ENCODE results near the gene PDE11A.
"Not testable (repeated sequence)": the region's sequence is repeated elsewhere in the genome, so short reads cannot be mapped to it uniquely, and the experiment has no call there.

The PDE11A gene

DNA sequence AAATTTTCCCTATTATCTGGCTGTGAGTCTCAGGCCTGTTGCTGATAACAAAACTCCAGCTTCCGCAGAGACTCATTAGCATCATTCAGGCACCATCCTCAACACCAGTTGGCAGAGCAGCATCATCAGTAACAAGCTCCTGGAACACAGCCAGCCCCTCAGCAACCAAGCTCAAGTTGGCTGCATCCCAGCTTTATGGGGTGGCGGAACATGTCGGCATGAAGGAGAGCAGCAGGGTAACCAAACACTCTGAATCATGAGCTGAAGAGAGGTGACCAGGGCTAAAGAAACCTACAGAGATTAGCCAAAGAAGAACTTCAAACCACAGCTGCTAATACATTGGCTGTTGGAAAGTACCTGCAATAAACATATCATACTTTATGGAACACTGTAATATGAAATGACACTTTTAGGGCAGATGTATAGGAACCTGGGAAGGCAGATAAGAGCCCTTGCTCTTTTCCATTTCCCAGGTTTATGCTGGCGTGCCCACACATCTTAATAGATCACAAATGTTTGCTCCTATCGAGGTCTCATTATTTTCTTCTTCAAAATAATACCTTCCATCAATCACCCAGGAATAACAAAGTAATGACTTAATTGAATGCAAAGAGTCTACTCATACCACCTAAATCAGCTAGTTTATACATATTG, 63.8 kb downstream of the PDE11A start:
- DNase-seq = no peak

DNA sequence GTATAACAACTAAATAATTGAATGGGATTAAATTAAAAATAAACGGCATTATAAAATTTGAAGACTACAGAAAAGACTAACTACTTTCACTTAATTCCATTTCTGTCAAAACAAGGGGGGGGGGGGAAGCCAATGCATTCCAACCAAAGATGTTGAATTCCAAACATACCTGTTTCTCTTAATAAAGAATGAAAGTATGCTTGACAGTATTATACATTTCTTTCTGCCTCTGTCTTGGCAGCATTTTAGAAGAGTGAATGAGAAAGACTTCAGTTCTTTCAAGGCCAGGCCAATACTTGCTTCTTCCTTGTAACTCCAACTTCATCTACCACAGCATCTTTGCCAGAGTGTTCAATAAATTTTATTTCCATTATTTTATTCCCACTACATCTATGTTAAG, 65.9 kb downstream of the PDE11A start:
- DNase-seq = no peak

DNA sequence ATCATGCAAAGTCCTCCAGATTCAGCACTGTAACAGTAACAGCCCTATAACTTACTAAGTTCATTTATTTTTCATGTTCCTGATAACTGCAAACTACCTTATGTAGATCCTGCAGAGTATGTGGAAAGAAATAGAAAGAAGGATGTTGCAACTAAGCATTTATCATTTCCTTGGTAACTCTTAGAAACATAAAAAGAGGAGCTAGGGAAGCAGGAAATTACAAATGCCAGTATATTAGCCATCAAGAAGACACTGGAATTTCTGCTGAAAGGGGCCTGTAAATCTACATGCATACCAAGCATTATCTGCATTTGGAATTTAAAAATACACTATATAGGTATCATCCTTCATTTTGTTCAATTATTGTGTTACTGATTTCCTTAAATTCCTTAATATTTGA, 66.8 kb downstream of the PDE11A start:
- DNase-seq = no peak

DNA sequence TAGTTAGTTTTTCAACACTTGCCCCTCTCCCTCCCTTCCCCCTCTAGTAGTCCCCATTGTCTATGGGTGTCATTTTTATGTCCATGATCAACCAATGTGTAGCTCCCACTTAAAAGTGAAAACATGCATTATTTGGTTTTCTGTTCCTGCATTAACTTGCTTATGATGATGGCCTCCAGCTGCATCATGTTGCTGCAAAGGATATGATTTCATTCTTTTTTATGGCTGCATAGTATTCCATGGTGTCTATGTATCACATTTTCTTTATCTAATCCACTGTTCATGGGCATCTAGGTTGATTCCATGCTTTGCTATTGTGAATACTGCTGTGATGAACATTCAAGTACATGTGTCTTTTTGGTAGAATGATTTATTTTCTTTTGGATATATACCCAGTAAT, 70.5 kb downstream of the PDE11A start:
- DNase-seq = no peak

DNA sequence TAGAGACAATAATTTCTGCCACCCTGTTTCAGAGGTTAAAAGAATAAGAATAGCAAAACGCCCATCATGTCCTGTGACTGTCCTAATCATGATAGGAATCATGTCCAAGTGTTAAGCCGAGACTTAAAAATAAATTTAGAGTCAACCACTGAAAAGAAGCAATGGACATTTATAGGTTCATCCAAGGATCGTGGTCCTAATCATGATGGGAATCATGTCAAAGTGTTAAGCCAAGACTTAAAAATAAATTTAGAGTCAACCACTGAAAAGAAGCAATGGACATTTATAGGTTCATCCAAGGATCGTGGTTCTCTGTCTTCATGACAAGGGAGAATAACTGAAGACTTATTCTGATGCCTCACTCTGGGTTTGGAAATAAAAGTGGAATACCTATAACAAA, 73.6 kb downstream of the PDE11A start:
- DNase-seq = no peak

DNA sequence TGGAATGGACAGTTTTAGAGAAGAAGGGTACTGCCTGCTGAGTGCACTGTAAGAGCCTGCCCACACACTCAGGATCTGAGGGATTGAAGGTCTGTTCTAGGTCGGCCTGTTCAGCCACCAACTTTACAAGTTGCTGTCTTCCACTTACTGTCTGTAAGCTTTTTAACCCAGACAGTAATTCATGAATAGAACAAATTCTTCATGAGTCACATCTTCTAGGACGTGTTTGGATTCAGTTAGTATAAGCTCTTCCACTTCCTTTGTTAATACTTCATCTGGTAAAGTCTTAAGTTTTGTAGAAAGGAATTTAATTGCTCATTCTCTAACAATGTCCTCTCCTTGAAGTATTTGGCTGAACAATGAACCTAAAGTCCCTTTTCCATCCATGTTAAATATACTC, 74.6 kb downstream of the PDE11A start:
- DNase-seq = no peak

DNA sequence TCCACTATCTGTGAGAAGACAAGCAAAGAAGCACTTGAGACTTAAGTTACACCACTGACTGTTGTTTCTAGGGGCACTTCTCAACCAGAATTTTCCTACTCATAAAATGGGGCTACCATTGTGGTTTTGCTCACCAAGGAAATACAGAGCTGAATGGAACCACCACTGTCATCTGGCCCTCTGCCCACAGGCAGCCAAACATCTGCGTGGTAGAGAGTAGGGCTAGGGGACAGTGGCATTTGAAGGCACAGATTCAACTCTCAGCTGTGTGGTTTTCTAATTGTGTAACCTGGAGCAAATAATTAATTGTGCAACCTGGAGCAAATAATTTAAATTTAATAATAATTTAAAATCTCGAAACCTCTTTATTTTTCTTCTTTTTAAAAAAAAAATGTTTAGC, 79.6 kb downstream of the PDE11A start:
- DNase-seq = no peak

DNA sequence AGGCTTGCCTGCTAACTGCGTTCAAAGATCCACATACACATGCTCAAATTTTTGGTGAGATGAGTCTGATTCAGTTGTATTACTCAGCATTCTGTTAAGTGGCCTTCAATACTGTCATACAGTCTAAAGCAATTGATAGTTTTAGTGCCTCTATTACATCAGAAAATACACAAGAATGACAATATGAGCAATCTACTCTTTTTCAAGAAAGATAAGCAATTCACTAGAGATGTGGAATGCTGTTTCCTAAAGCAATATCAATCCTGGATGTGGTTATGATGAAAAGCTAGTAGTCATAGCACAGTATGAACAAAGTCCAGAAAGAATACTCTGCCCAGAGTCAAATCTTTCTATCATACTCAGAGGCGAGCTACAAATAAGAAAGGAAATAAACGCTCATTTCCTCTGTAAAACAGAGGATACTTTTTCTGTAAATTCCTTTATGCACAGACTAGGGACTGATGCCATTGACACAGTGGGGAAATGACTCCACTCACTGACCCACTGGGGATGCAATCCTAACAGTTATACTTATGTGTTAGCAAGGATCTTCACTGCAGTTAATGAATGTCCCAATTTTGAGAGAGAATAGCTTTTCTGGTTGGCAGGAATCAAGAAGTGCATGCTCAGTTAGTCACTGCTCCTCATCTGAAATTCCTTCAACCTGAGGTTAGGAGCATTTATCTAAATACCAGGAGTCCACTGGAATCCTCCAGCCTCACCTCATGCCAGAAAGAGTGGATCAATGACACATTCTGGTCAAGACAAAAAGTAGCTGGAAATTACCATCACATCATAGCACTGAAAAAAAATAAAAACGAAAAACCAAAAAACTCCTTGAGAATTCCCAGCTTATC, 83.3 kb downstream of the PDE11A start:
- no peak for DNase-seq

DNA sequence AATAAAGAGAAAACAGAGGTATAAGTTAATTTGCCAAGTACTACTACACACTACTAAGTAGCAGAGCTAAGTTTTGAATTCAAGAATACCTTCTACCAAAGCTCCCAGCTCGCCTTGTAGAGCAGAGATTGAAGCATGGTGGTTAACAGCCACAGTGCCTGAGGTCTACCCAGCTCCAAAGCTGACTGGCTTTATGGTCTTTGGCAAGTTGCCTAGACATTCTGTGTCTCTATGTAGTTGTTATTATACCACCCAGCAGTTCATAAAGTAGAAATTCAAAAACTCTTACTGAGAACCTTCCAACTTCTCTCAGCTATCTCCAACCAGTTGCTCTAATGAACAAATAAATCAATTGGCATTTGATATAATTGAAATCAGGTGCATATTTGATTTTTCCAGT, 87.8 kb downstream of the PDE11A start:
- no peak for DNase-seq

DNA sequence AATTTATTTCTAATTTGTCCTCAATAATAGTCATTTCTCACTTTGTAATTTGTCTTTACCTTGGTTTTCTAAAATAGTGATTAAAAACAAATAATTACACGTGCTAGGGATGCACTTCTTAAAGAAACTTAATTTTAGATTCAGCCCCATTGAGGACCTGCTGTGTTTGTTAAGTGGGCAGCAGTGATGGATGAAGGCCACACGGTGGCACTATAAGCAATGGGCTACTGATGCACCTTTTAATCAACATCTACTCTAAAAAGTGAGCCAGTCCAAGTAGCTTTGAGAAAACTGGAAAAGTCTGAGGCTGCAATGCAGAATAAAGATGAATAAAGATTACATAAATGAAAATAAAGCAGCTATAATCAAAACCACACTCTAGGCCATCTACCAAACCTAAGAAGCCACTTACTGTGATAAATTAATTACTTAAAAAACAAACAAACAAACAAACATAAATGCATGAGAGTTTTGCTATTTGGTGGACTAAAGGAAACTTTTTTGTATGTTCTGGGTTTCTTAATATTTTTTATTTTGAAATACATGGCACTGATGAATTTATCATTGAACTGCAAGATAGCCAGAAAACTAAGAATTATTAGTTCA, 89.3 kb downstream of the PDE11A start:
- DNase-seq = no peak

DNA sequence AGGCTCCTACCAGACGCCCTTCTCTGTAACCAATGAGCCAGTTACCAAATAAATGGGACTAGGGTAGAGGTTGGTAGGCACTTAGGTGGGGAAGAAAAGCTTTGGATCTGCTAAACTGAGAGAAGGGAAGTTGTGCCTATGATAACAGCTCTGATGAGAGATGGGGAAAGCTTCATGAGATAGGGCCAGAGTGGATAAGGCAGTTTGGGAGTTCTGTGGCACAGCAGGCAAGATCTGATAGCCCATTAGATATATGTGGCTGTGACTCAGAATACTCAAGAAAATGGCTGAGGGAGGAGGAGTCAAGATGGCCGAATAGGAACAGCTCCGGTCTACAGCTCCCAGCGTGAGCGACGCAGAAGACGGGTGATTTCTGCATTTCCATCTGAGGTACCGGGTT, 99.8 kb downstream of the PDE11A start:
- DNase-seq = no peak

DNA sequence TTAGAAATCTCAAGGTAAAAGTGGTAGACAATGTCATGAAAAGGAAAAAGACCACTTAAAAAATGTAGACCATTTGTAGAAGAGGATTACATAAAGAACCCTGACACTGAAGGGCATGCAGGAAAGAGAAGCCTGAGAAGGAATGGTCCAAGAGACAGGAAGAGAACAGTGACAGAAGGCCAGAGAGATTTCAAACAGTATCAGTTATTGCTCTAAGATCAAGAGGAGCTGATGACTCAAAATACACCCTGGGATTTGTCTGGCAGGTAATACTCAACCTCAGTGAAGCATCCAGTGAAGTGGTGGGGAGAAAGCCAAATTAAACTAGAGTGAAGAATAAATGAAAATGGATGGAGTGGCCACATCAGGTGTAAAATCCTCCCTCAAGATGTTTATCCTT, 100.5 kb downstream of the PDE11A start:
- DNase-seq = no peak

DNA sequence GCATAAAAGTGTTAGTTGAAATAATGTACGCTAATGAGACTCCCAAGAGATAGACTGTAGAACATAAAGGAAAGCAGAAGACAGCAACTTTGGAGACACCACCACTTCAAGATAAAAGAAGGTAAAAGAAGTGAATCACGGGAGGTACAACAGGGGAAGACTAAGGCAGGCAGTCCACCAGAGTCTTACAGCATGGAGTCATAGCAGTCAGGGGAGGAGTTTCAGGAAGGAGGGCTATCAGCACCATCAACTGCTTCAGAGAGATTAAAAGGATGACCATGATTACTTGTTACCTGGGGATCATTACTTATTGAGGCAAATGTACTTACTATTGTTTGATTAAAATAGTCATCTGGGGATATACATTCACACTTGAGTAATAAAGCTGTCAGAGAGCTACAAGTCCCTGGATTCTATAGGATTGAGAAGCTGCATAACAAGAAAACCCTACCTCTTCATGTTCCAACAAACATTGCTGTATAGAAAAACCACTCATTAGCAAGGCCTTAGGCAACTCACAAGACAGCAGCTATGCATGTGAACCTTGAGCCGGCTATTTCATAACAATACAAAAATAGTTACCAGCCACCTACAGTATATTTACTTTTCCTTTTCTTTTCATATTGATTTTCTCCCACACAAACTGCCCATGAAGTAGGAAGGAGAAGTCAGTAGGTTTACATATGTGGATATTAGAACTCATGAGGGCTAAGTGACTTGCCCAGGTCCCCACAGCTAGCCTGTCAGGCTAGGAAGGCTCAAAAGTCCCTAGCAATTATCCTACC, 101.7 kb downstream of the PDE11A start:
- no peak for DNase-seq

DNA sequence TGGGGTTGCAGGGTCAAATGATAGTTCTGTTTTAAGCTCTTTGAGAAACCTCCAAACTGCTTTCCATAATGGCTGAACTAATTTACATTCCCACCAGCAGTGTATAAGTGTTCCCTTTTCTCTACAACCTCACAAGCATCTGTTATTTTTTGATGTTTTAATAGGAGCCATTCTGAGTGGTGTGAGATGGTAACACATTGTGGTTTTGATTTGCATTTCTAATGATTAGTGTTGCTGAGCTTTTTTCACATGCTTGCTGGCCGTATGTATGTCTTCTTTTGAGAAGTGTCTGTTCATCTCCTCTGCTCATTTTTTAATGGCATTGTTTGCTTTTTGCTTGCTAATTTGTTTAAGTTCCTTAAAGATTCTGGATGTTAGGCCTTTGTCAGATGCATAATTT, 107.7 kb downstream of the PDE11A start:
- DNase-seq = no peak

DNA sequence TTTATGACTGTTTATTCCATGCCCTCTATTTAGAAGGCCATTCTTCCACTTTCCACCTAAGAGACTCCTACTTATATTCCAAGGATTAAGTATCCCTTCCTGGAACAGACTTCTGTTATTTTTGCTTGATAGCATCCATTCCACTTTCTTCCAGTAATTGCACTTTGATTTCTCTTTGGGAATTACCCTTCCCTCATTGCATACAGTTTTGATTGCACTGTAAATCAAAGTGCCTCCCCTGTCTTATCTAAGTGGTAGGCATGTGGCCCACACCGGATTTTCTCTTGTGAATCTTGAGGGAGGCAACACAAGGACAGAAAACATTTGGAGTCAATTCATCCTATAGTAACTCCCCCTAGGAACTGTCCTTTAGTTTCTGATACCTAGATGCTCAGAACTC, 120.4 kb downstream of the PDE11A start:
- no peak for DNase-seq

DNA sequence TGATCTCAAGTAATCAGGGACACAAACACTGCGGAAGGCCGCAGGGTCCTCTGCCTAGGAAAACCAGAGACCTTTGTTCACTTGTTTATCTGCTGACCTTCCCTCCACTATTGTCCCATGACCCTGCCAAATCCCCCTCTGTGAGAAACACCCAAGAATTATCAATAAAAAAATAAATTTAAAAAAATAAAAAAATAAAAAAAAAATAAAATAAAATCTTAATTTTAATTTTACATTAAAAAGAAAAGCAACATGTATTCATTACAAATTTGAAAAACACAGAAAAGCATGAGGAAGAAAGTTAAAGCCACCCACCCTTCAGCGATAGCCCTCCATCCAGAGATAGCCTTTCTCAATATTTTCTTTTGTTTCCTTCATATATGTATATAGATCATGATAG, 125.0 kb downstream of the PDE11A start:
- DNase-seq = not testable (repeated sequence)

DNA sequence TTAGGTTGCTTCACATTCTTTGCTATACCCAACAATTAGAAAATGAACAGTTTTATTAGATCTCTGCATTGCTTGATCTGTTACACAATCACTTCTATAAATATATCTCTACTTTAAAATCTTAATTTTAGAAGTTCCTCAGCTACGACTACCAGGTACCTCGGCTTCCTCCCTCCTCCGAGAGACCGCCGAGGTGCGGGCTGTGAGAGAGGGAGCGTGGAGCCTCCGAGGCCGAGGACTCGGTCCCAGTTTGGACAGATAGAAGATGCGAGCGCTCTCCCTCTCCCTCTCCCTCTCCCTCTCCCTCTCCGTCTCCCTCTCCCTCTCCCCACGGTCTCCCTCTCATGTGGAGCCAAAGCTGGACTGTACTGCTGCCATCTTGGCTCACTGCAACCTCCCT, 128.0 kb downstream of the PDE11A start:
- not testable (repeated sequence) for DNase-seq

DNA sequence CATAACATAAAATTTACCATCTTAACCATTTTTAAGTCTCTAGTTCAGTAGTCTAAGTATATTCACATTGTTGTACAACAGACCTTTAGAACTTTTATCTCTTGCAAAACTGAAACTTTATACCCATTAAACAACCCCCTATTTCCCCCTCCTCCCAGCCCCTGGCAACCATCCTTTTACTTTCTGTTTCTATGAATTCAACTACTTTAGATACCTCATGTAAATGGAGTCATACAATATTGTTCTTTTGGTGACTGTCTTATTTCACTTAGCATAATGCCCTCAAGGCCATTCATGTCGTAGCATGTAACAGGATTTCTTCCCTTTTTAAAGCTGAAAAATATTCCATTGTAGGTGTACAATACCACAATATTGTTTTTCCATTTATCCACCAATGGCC, 129.8 kb downstream of the PDE11A start:
- DNase-seq = no peak

DNA sequence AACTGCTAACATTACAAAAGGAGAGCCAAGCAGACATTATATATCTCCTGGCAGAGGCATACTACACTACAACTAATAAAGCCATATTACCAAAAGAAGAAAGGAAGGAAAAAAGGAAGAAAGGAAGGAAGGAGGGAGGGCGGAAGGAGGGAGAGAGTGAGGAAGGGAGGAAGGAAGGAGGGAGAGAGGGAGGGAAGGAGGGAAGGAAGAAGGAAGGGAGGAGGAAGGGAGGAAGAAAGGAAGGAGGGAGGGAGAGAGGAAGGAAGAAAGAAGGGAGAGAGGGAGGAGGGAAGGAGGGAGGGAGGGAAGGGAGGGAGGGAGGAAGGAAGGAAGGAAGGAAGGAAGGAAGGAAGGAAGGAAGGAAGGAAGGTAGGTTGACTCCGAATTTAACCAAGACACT, 133.4 kb downstream of the PDE11A start:
- no peak for DNase-seq

DNA sequence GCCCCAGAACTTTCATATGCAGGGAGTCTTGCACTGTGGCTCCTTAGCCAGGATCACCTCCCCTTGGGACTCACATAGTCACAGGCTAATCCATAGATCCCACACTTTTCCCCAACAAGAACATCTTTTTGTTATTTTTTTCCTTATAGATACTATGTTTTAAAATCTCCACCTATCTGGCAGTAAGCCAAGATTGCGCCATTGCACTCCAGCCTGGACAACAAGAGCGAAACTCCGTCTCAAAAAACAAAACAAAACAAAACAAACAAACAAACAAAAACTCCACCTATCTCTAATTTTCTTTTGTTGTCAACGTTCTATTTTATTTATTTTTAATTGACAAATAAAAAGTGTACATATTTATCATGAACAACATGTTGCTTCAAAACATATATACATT, 141.7 kb downstream of the PDE11A start:
- no peak for DNase-seq

DNA sequence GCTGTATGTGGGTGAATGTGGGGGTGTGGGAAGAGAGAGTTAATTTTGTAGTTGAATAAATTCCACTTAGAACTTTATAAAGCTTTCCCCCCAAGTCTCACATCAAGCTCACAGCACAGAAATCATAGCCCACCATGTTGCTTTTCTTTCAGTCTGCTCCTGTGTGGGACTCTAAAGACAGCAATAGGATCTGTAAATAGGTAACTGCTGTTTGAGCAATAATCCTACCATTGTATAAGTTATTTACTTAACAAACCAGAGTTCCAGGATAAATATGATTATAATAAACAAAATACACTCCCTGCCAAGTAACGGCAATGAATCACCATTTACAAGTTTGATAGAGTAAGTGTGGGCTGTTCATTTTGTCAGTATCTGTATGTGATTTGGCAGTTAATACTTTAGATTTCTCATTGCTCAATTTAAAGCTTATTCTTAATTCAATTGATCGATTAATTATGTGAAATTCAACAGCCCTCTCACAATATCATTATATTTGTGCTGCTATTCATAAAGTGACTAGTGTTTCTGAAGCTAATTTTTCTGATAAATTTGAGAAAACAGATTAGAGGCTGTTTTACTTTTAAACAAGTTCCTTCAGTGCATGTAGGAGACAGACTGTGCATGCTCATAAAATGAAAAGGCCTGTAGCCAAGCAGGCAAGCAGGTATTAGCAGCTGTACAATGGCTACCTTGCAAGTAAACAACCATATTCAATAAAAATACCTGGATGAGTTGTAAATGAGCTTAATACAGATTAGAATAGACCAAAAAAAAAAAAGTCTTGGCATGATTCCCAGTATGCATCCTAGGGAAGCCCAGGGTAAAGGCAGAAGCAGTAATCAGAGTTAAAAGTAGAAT, 142.7 kb downstream of the PDE11A start:
- no peak for DNase-seq

DNA sequence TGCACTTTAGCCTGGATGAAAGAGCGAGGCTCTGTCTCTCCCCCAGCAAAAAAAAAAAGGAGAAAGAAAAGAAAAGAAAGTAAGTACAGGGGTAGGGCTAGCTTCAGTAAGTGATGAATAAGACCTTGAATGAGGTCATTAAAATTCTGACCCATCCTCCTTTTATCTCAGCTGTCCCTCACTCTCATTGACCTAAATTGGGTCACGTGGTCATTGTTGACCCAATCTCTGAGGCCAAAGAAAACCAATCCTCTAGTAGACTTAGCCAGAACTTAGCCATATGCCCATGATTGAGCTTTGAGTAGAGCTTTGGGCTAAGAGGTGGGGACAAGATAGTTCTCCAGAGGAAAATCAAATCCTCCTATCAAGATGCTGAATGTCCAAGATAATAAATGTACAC, 149.3 kb downstream of the PDE11A start:
- no peak for DNase-seq
